CD4-positive, alpha-beta memory T cell (primary cell): ENCODE data around the gene AKAP13. TPM values are rescaled to one million over a fixed set of nuclear protein-coding genes. Genes with fewer than 3 reads are reported as not detected.
"Not testable (repeated sequence)": the region's sequence is repeated elsewhere in the genome, so short reads cannot be mapped to it uniquely, and the experiment has no call there.

Source experiments
- CTCF ChIA-PET: fragments of 350-600 bp; sonication (Branson Sonifier 250); formaldehyde crosslinking; loops from one replicate; lab custom pipeline; 2021; ENCODE audit warnings: inconsistent platforms; ENCODE audit not compliant: partially characterized antibody; lab: Charles Lee
- POLR2A ChIA-PET: fragments of 350-600 bp; sonication (Branson Sonifier 250); formaldehyde crosslinking; loops from one replicate; lab custom pipeline; 2021; ENCODE audit not compliant: partially characterized antibody; lab: Charles Lee
- DNase-seq, 5 donors: peaks; one replicate each; pipeline versions ENCODE4 v3.0.0 to v3.0.0-alpha.2; 2020 to 2022; ENCODE audit warnings: mixed read lengths in 1 of 5
- H3K27ac ChIP-seq: one replicate; pipeline ENCODE4 v1.7.0; 2013; ENCODE audit warnings: low read depth, low read length
- H3K27me3 ChIP-seq: 2 replicates; pipeline ENCODE4 v1.7.0; 2013; ENCODE audit warnings: mild to moderate bottlenecking, low read length, moderate library complexity; ENCODE audit not compliant: insufficient read depth
- H3K36me3 ChIP-seq: 2 replicates; pipeline ENCODE4 v1.7.0; 2013; ENCODE audit warnings: mild to moderate bottlenecking, low read length, moderate library complexity; ENCODE audit not compliant: insufficient read depth
- H3K4me1 ChIP-seq: 2 replicates; pipeline ENCODE4 v1.7.0; 2013; ENCODE audit warnings: mild to moderate bottlenecking, low read length, moderate library complexity; ENCODE audit not compliant: insufficient read depth
- H3K4me3 ChIP-seq, 2 donors: one replicate each; pipeline ENCODE4 v1.7.0; 2013; ENCODE audit warnings: low read length in 2 of 2, mild to moderate bottlenecking in 1 of 2
- H3K9me3 ChIP-seq, 2 donors: one replicate each; pipeline ENCODE4 v1.7.0; 2013; ENCODE audit warnings: low read length in 2 of 2, control low read depth in 1 of 2; ENCODE audit not compliant: control insufficient read depth in 1 of 2
- H3K27ac Mint-ChIP-seq, 7 donors: one replicate each; pipeline ENCODE4 v1.8.0; 2020 to 2021; ENCODE audit warnings: mixed read lengths in 7 of 7, mild to moderate bottlenecking in 6 of 7, inconsistent platforms in 3 of 7, moderate library complexity in 3 of 7
- H3K27me3 Mint-ChIP-seq, 2 donors: one replicate each; pipeline ENCODE4 v1.8.0; 2020 to 2021; ENCODE audit warnings: mixed read lengths in 2 of 2
- H3K36me3 Mint-ChIP-seq, 2 donors: one replicate each; pipeline ENCODE4 v1.8.0; 2020 to 2021; ENCODE audit warnings: mixed read lengths in 2 of 2, inconsistent platforms in 1 of 2, mild to moderate bottlenecking in 1 of 2
- H3K4me1 Mint-ChIP-seq, 4 donors: one replicate each; pipeline ENCODE4 v1.8.0; 2020 to 2021; ENCODE audit warnings: mixed read lengths in 4 of 4, mild to moderate bottlenecking in 1 of 4
- H3K4me3 Mint-ChIP-seq, 8 donors: one replicate each; pipeline ENCODE4 v1.8.0; 2020 to 2021; ENCODE audit warnings: mixed read lengths in 8 of 8, mild to moderate bottlenecking in 7 of 8, moderate library complexity in 6 of 8, inconsistent platforms in 3 of 8
- H3K9me3 Mint-ChIP-seq, 8 donors: one replicate each; pipeline ENCODE4 v1.8.0; 2020 to 2021; ENCODE audit warnings: mixed read lengths in 8 of 8, mild to moderate bottlenecking in 5 of 8, inconsistent platforms in 3 of 8, moderate library complexity in 1 of 8
- intact Hi-C: fragments of 100-400 bp; cut with micrococcal nuclease; formaldehyde crosslinking; loops from one replicate; pipeline ENCODE4 v1.15.1; 2023
- polyA plus RNA-seq, 2 donors: library from polyadenylated mRNA; unstranded; fragments of 300-500 nt; fragmentation: Illumina TruSeq; gene quantifications; one replicate each; pipeline ENCODE4 v1.2.3, GENCODE V29; 2021
- total RNA-seq, 2 experiments: library from RNA; stranded (reverse); gene quantifications; one replicate each; pipeline ENCODE4 v1.2.3, GENCODE V29; 2021

Gene AKAP13
- total and polyA plus RNA-seq, 4 experiments from 2014 or later = 68.7 to 319 (median 247) TPM

GRCh38 chr15:85485956-85486567 is 105.7 kb downstream of the AKAP13 start:
- peak; percentile 65 to 73 (median 70) for DNase-seq
- Histone ChIP-seq H3K9me3 (no peaks in the 10 kb centered on the region), H3K27ac (no peak overlapping the region), H3K4me3 (no peak overlapping the region), H3K27me3 (no peaks in the 10 kb centered on the region), H3K36me3 (peaks cover 3% of the 10 kb centered on the region), H3K4me1 (peaks cover 41% of the 10 kb centered on the region)
- POLR2A ChIA-PET = interaction anchor here (1.3 kb wide), 1 partner anchor 106 kb away, joined by 3 read pairs; the partner anchor contains the start of gene AKAP13
- Mint-ChIP-seq H3K4me1 (peaks cover 49 to 79% (median 65%) of the 10 kb centered on the region in 4 donors), H3K9me3 (no peaks in the 10 kb centered on the region), H3K27ac (peak overlapping the region in 4 of 7 donors; percentile 1 to 63 (median 22)), H3K36me3 (peaks cover 19 to 23% of the 10 kb centered on the region in 2 donors), H3K27me3 (no peaks in the 10 kb centered on the region), H3K4me3 (peak overlapping the region in 1 of 8 donors; percentile 12)
- intact Hi-C loops = loop anchor here (1.0 to 5.0 kb wide), 5 partner anchors 19 to 354 kb away; partner anchors contain the start of gene AKAP13
- CTCF ChIA-PET = interaction anchor here (1.0 to 2.4 kb wide), 20 partner anchors 10 to 354 kb away, joined by 3 to 13 read pairs (median 4); no protein-coding TSS in a partner anchor

- H3K4me1 ChIP-seq = peaks cover 27% of the 10 kb centered on the region
- H3K9me3 Mint-ChIP-seq, DNase-seq, H3K27me3 ChIP-seq, H3K36me3 ChIP-seq, POLR2A ChIA-PET, H3K4me3 ChIP-seq, H3K27ac ChIP-seq, H3K9me3 ChIP-seq, H3K27me3 Mint-ChIP-seq: not testable (repeated sequence)
- intact Hi-C loops = loop anchor here (2.0 to 5.0 kb wide), 2 partner anchors 215 to 243 kb away; no protein-coding TSS in a partner anchor
- H3K27ac Mint-ChIP-seq = peak overlapping the region in 2 of 7 donors; percentile 12 to 64
- H3K4me3 Mint-ChIP-seq = peak overlapping the region in 1 of 8 donors; percentile 12
- peaks cover 19 to 24% of the 10 kb centered on the region in 2 donors for H3K36me3 Mint-ChIP-seq
- peaks cover 44 to 66% (median 55%) of the 10 kb centered on the region in 4 donors for H3K4me1 Mint-ChIP-seq
- CTCF ChIA-PET = interaction anchor here (1.1 to 5.0 kb wide), 7 partner anchors 13 to 351 kb away, joined by 3 to 36 read pairs (median 9); no protein-coding TSS in a partner anchor
Observed at GRCh38 chr15:85487796-85488195, 107.4 kb downstream of the AKAP13 start.

- intact Hi-C loops = loop anchor here (5.0 kb wide), 1 partner anchor 213 kb away; no protein-coding TSS in a partner anchor
- peak overlapping the region in 4 of 7 donors; percentile 33 to 68 (median 51) for H3K27ac Mint-ChIP-seq
- no peak for DNase-seq
- H3K4me3 ChIP-seq = no peak overlapping the region
- POLR2A ChIA-PET = no interaction called here
- no peak overlapping the region for H3K27ac ChIP-seq
- H3K27me3 Mint-ChIP-seq = no peaks in the 10 kb centered on the region
- H3K36me3 ChIP-seq = peaks cover 3% of the 10 kb centered on the region
- peaks cover 49 to 72% (median 59%) of the 10 kb centered on the region in 4 donors for H3K4me1 Mint-ChIP-seq
- H3K4me1 ChIP-seq = peaks cover 39% of the 10 kb centered on the region
- H3K9me3 Mint-ChIP-seq = no peaks in the 10 kb centered on the region
- CTCF ChIA-PET = interaction anchor here (0.9 to 5.0 kb wide), 10 partner anchors 12 to 351 kb away, joined by 3 to 36 read pairs (median 7); no protein-coding TSS in a partner anchor
- no peaks in the 10 kb centered on the region for H3K9me3 ChIP-seq
- H3K36me3 Mint-ChIP-seq = peaks cover 19 to 24% of the 10 kb centered on the region in 2 donors
- no peaks in the 10 kb centered on the region for H3K27me3 ChIP-seq
- H3K4me3 Mint-ChIP-seq = peak overlapping the region in 3 of 8 donors; percentile 6 to 54 (median 21)
Observed at GRCh38 chr15:85488997-85489396, 108.6 kb downstream of the AKAP13 start.

- H3K36me3 Mint-ChIP-seq = peaks cover 21 to 24% of the 10 kb centered on the region in 2 donors
- Histone ChIP-seq H3K9me3 (no peaks in the 10 kb centered on the region), H3K27me3 (no peaks in the 10 kb centered on the region), H3K4me1 (peaks cover 47% of the 10 kb centered on the region), H3K27ac (no peak overlapping the region), H3K36me3 (peaks cover 3% of the 10 kb centered on the region), H3K4me3 (no peak overlapping the region)
- no peaks in the 10 kb centered on the region for H3K9me3 Mint-ChIP-seq
- CTCF ChIA-PET = interaction anchor here (0.6 to 5.0 kb wide), 9 partner anchors 11 to 1291 kb away, joined by 3 to 36 read pairs (median 6); no protein-coding TSS in a partner anchor
- POLR2A ChIA-PET = interaction anchor here (0.9 kb wide), 2 partner anchors 10 to 17 kb away, joined by 3 read pairs; no protein-coding TSS in a partner anchor
- no peak for DNase-seq
- peaks cover 52 to 72% (median 60%) of the 10 kb centered on the region in 4 donors for H3K4me1 Mint-ChIP-seq
- intact Hi-C loops = loop anchor here (5.0 kb wide), 1 partner anchor 212 kb away; no protein-coding TSS in a partner anchor
- peak overlapping the region in 6 of 7 donors; percentile 2 to 48 (median 26) for H3K27ac Mint-ChIP-seq
- peak overlapping the region in 3 of 8 donors; percentile 13 to 41 (median 22) for H3K4me3 Mint-ChIP-seq
- no peaks in the 10 kb centered on the region for H3K27me3 Mint-ChIP-seq
Observed at GRCh38 chr15:85489773-85490493, 109.5 kb downstream of the AKAP13 start.

GRCh38 chr15:85490856-85491255 is 110.5 kb downstream of the AKAP13 start:
- CTCF ChIA-PET = interaction anchor here (0.7 to 5.0 kb wide), 3 partner anchors 10 to 194 kb away, joined by 3 to 36 read pairs (median 19); no protein-coding TSS in a partner anchor

GRCh38 chr15:85491691-85492090 is 111.3 kb downstream of the AKAP13 start:
- CTCF ChIA-PET = interaction anchor here (1.0 to 5.0 kb wide), 3 partner anchors 9 to 196 kb away, joined by 3 to 36 read pairs (median 19); no protein-coding TSS in a partner anchor

More at GRCh38 chr15:85490856-85491255, 110.5 kb downstream of the AKAP13 start:
- H3K4me3 Mint-ChIP-seq = no peak overlapping the region
- no peak overlapping the region for H3K4me3 ChIP-seq
- H3K36me3 Mint-ChIP-seq = peaks cover 21 to 24% of the 10 kb centered on the region in 2 donors
- peaks cover 48% of the 10 kb centered on the region for H3K4me1 ChIP-seq
- POLR2A ChIA-PET = interaction anchor here (1.1 kb wide), 1 partner anchor 14 kb away, joined by 3 read pairs; no protein-coding TSS in a partner anchor
- no peak overlapping the region for H3K27ac ChIP-seq
- intact Hi-C loops = no loop called here
- peaks cover 3% of the 10 kb centered on the region for H3K36me3 ChIP-seq
- H3K27ac Mint-ChIP-seq = peak overlapping the region in 5 of 7 donors; percentile 5 to 58 (median 24)
- H3K27me3 ChIP-seq = no peaks in the 10 kb centered on the region
- no peaks in the 10 kb centered on the region for H3K9me3 ChIP-seq
- no peaks in the 10 kb centered on the region for H3K27me3 Mint-ChIP-seq
- H3K9me3 Mint-ChIP-seq = no peaks in the 10 kb centered on the region
- H3K4me1 Mint-ChIP-seq = peaks cover 52 to 75% (median 65%) of the 10 kb centered on the region in 4 donors
- DNase-seq = no peak

More at GRCh38 chr15:85491691-85492090, 111.3 kb downstream of the AKAP13 start:
- DNase-seq = no peak
- Histone ChIP-seq H3K4me3 (no peak overlapping the region), H3K27me3 (no peaks in the 10 kb centered on the region), H3K9me3 (no peaks in the 10 kb centered on the region), H3K4me1 (peaks cover 51% of the 10 kb centered on the region), H3K27ac (no peak overlapping the region), H3K36me3 (peaks cover 3% of the 10 kb centered on the region)
- Mint-ChIP-seq H3K27me3 (no peaks in the 10 kb centered on the region), H3K27ac (no peak overlapping the region), H3K4me1 (peaks cover 56 to 79% (median 67%) of the 10 kb centered on the region in 4 donors), H3K36me3 (peaks cover 18 to 24% of the 10 kb centered on the region in 2 donors), H3K4me3 (no peak overlapping the region), H3K9me3 (no peaks in the 10 kb centered on the region)
- intact Hi-C loops = no loop called here
- POLR2A ChIA-PET = interaction anchor here (1.1 kb wide), 1 partner anchor 13 kb away, joined by 3 read pairs; no protein-coding TSS in a partner anchor
